ENCODE data around the gene S1PR3. TPM values are rescaled to one million over a fixed set of nuclear protein-coding genes. Genes with fewer than 3 reads are reported as not detected.

The S1PR3 gene
- total RNA-seq, 1 donor, result 3.3 TPM

GRCh38 chr9:88950341-88951154, 40.7 kb upstream of the S1PR3 start:
- Histone ChIP-seq H2AFZ (ENCODE audit: low read length) (no peak overlapping the region), H3K36me3 (ENCODE audit: insufficient read depth, low read length) (no peaks in the 10 kb centered on the region), H3K4me1 (ENCODE audit: insufficient read depth, low read length) (peaks cover 36% of the 10 kb centered on the region), H3K9me3 (ENCODE audit: low read depth, low read length) (no peaks in the 10 kb centered on the region), H3K79me2 (ENCODE audit: insufficient read depth, low read length) (no peaks in the 10 kb centered on the region), H3K27me3 (ENCODE audit: insufficient read depth, low read length) (peaks cover 6% of the 10 kb centered on the region), H3K4me2 (ENCODE audit: insufficient read depth, low read length) (peak overlapping the region; percentile 60), H4K20me1 (ENCODE audit: insufficient read depth, low read length) (peaks cover 4% of the 10 kb centered on the region), H3K27ac (ENCODE audit: low read depth, low read length) (peak overlapping the region; percentile 47), H3K4me3 (ENCODE audit: insufficient read depth, low read length) (peak overlapping the region; percentile 18)
- TF ChIP-seq CTCF (IDR thresholded peaks at IDR 0.05; ENCODE audit: extremely low read depth, low read depth, low read length), result no peak
- DNase-seq (ENCODE audit: insufficient read length, low spot score, missing footprints), result peak; percentile 85

- no peak for DNase-seq (ENCODE audit: insufficient read length, low spot score, missing footprints)
- Histone ChIP-seq H3K4me2 (ENCODE audit: insufficient read depth, low read length) (peak overlapping the region; percentile 60), H3K27ac (ENCODE audit: low read depth, low read length) (no peak overlapping the region), H4K20me1 (ENCODE audit: insufficient read depth, low read length) (peaks cover 4% of the 10 kb centered on the region), H2AFZ (ENCODE audit: low read length) (no peak overlapping the region), H3K27me3 (ENCODE audit: insufficient read depth, low read length) (peaks cover 9% of the 10 kb centered on the region), H3K36me3 (ENCODE audit: insufficient read depth, low read length) (no peaks in the 10 kb centered on the region), H3K4me1 (ENCODE audit: insufficient read depth, low read length) (peaks cover 36% of the 10 kb centered on the region), H3K79me2 (ENCODE audit: insufficient read depth, low read length) (no peaks in the 10 kb centered on the region), H3K9me3 (ENCODE audit: low read depth, low read length) (no peaks in the 10 kb centered on the region), H3K4me3 (ENCODE audit: insufficient read depth, low read length) (peak overlapping the region; percentile 18)
- TF ChIP-seq CTCF (IDR thresholded peaks at IDR 0.05; ENCODE audit: extremely low read depth, low read depth, low read length), result no peak
These were observed 40.1 kb upstream of the S1PR3 start for GRCh38 chr9:88951155-88951542.

- no peak for TF ChIP-seq CTCF (IDR thresholded peaks at IDR 0.05; ENCODE audit: extremely low read depth, low read depth, low read length)
- no peak overlapping the region for H2AFZ ChIP-seq (ENCODE audit: low read length)
- DNase-seq (ENCODE audit: insufficient read length, low spot score, missing footprints), result no peak
- peaks cover 36% of the 10 kb centered on the region for H3K4me1 ChIP-seq (ENCODE audit: insufficient read depth, low read length)
- H3K27me3 ChIP-seq (ENCODE audit: insufficient read depth, low read length), result peaks cover 14% of the 10 kb centered on the region
- no peak overlapping the region for H3K4me2 ChIP-seq (ENCODE audit: insufficient read depth, low read length)
- H3K36me3 ChIP-seq (ENCODE audit: insufficient read depth, low read length), result no peaks in the 10 kb centered on the region
- H3K27ac ChIP-seq (ENCODE audit: low read depth, low read length), result no peak overlapping the region
- H3K79me2 ChIP-seq (ENCODE audit: insufficient read depth, low read length), result no peaks in the 10 kb centered on the region
- no peak overlapping the region for H3K4me3 ChIP-seq (ENCODE audit: insufficient read depth, low read length)
- peaks cover 4% of the 10 kb centered on the region for H4K20me1 ChIP-seq (ENCODE audit: insufficient read depth, low read length)
- H3K9me3 ChIP-seq (ENCODE audit: low read depth, low read length), result no peaks in the 10 kb centered on the region
These were observed 39.1 kb upstream of the S1PR3 start for GRCh38 chr9:88952086-88952615.

DNA sequence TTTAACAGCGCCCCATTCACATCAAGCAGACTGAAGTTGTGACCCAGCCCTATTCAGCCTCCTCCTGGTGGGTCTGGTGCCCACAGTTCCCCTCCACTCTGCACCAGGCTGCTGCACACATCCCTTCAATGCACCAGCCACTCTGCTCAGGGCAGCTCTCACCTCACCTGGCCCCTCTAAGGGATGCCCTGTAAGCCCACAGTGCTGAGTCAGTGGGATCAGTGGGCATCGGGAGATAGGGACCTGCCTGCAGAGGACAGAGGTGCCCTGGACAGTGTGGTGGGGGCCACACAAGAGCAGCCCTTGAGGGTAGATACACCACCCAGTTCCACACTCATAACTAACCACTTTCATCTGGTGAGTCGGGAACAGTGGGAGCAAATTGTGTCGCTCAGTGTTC, 38.3 kb upstream of the S1PR3 start:
- Histone ChIP-seq H3K4me1 (ENCODE audit: insufficient read depth, low read length) (peaks cover 36% of the 10 kb centered on the region), H3K27me3 (ENCODE audit: insufficient read depth, low read length) (peaks cover 20% of the 10 kb centered on the region), H3K36me3 (ENCODE audit: insufficient read depth, low read length) (no peaks in the 10 kb centered on the region), H3K79me2 (ENCODE audit: insufficient read depth, low read length) (no peaks in the 10 kb centered on the region), H3K27ac (ENCODE audit: low read depth, low read length) (peak overlapping the region; percentile 85), H2AFZ (ENCODE audit: low read length) (peak overlapping the region; percentile 93), H4K20me1 (ENCODE audit: insufficient read depth, low read length) (peaks cover 4% of the 10 kb centered on the region), H3K4me3 (ENCODE audit: insufficient read depth, low read length) (peak overlapping the region; percentile 56), H3K9me3 (ENCODE audit: low read depth, low read length) (no peaks in the 10 kb centered on the region), H3K4me2 (ENCODE audit: insufficient read depth, low read length) (peak overlapping the region; percentile 84)
- TF ChIP-seq CTCF (IDR thresholded peaks at IDR 0.05; ENCODE audit: extremely low read depth, low read depth, low read length), result no peak
- no peak for DNase-seq (ENCODE audit: insufficient read length, low spot score, missing footprints)
